ENCODE data around the gene GNB1. TPM values are rescaled to one million over a fixed set of nuclear protein-coding genes. Genes with fewer than 3 reads are reported as not detected.
A peak's percentile ranks its signal among the peaks of the same experiment; 100 is the strongest.

GNB1 gene
- total and polyA plus RNA-seq, 12 donors: 64.9 to 228 (median 168) TPM

GRCh38 chr1:1894354-1895059 lies 3.6 kb upstream of the GNB1 start:
- peak; percentile 50 to 62 for DNase-seq
- H3K4me3 ChIP-seq: peak overlapping the region in 4 of 10 donors; percentile 5 to 36 (median 20)

GRCh38 chr1:1893997-1894353 lies 3.1 kb upstream of the GNB1 start:
- TF ChIP-seq, protein P1, sequence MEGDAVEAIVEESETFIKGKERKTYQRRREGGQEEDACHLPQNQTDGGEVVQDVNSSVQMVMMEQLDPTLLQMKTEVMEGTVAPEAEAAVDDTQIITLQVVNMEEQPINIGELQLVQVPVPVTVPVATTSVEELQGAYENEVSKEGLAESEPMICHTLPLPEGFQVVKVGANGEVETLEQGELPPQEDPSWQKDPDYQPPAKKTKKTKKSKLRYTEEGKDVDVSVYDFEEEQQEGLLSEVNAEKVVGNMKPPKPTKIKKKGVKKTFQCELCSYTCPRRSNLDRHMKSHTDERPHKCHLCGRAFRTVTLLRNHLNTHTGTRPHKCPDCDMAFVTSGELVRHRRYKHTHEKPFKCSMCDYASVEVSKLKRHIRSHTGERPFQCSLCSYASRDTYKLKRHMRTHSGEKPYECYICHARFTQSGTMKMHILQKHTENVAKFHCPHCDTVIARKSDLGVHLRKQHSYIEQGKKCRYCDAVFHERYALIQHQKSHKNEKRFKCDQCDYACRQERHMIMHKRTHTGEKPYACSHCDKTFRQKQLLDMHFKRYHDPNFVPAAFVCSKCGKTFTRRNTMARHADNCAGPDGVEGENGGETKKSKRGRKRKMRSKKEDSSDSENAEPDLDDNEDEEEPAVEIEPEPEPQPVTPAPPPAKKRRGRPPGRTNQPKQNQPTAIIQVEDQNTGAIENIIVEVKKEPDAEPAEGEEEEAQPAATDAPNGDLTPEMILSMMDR (IDR thresholded peaks at IDR 0.05): no peak
- intact Hi-C loops (cut with DNase I): loop anchor here in 6 of 10 donors (5.0 to 10.0 kb wide), 5 partner anchors 37 to 117 kb away; partner anchors contain the start of gene NADK (in 2 of the 6)
- Histone ChIP-seq H3K27me3 (no peaks in the 10 kb centered on the region), H3K4me1 (peaks cover 23 to 47% (median 37%) of the 10 kb centered on the region in 9 donors), H3K36me3 (no peaks in the 10 kb centered on the region), H3K4me3 (no peak overlapping the region), H3K27ac (peak overlapping the region in 4 of 10 donors; percentile 26 to 61 (median 44)), H3K9me3 (no peaks in the 10 kb centered on the region)
- WGBS, 2 donors: 82 to 98% methylated on average over 2 of the region's 2 CpGs
- DNase-seq (no peak), ATAC-seq (no peak)

More at GRCh38 chr1:1894354-1895059, 3.6 kb upstream of the GNB1 start:
- Histone ChIP-seq H3K4me1 (peaks cover 19 to 42% (median 32%) of the 10 kb centered on the region in 9 donors), H3K9me3 (no peaks in the 10 kb centered on the region), H3K27me3 (no peaks in the 10 kb centered on the region), H3K27ac (peak overlapping the region in 5 of 10 donors; percentile 26 to 61 (median 44)), H3K36me3 (no peaks in the 10 kb centered on the region)
- TF ChIP-seq, protein P1 (IDR thresholded peaks at IDR 0.05): no peak
- 12 to 17% methylated on average over 14 of the region's 14 CpGs for WGBS, 2 donors
- ATAC-seq: peak in 6 of 8 donors; percentile 5 to 54 (median 27)
- intact Hi-C loops (cut with DNase I): loop anchor here in 6 of 10 donors (5.0 to 10.0 kb wide), 5 partner anchors 37 to 117 kb away; partner anchors contain the start of gene NADK (in 2 of the 6)

GRCh38 chr1:1893291-1893985 lies 2.6 kb upstream of the GNB1 start:
- intact Hi-C loops (cut with DNase I): loop anchor here in 6 of 10 donors (5.0 to 10.0 kb wide), 5 partner anchors 36 to 116 kb away; partner anchors contain the start of gene NADK (in 2 of the 6)
- ATAC-seq (no peak), DNase-seq (no peak)
- Histone ChIP-seq H3K27me3 (no peaks in the 10 kb centered on the region), H3K36me3 (no peaks in the 10 kb centered on the region), H3K9me3 (no peaks in the 10 kb centered on the region), H3K27ac (no peak overlapping the region), H3K4me1 (peaks cover 25 to 53% (median 43%) of the 10 kb centered on the region in 9 donors), H3K4me3 (no peak overlapping the region)
- TF ChIP-seq, protein P1 (IDR thresholded peaks at IDR 0.05): no peak
- WGBS, 2 donors: 88% methylated on average over 19 of the region's 19 CpGs

DNA sequence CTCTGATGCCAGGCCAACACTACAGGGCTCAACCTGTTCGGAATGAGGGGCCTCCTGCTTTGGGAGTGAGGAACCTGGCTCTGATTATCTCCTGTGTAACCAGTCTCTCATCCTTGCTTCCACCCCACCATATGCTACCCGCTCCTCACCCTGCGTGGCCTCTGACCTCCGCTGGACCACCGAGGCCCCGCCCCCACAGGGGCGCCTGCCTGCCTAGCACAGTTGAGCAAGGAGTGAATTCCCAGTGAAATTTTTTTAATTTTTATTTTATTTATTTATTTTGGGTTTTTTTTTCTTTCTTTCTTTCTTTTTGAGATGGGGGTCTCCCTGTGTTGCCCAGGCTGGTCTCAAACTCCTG lies 1.9 kb upstream of the GNB1 start:
- WGBS, 2 donors: 90 to 91% methylated on average over 7 of the region's 7 CpGs
- H3K27ac ChIP-seq: peak overlapping the region in 4 of 10 donors; percentile 94 to 99 (median 96)
- peaks cover 26 to 60% (median 48%) of the 10 kb centered on the region in 9 donors for H3K4me1 ChIP-seq
- ATAC-seq: no peak
- H3K27me3 ChIP-seq: no peaks in the 10 kb centered on the region
- no peak overlapping the region for H3K4me3 ChIP-seq
- intact Hi-C loops (cut with DNase I): loop anchor here in 6 of 10 donors (5.0 to 10.0 kb wide), 5 partner anchors 35 to 115 kb away; partner anchors contain the start of gene NADK (in 2 of the 6)
- no peak for DNase-seq
- no peaks in the 10 kb centered on the region for H3K9me3 ChIP-seq
- no peaks in the 10 kb centered on the region for H3K36me3 ChIP-seq
- TF ChIP-seq, protein P1 (IDR thresholded peaks at IDR 0.05): no peak

Measured in heart right ventricle (tissue), 16 donors.